Activated naive CD4-positive, alpha-beta T cell treated with anti-CD3 and anti-CD28 coated beads for 36 hours (primary cell): ENCODE measurements around the gene PANX2. TPM values are rescaled to one million over a fixed set of nuclear protein-coding genes. Genes with fewer than 3 reads are reported as not detected.
"Not testable (repeated sequence)": the region's sequence is repeated elsewhere in the genome, so short reads cannot be mapped to it uniquely, and the experiment has no call there.

Experiments
- CTCF ChIA-PET: fragments of 350-600 bp; sonication (Branson Sonifier 250); formaldehyde crosslinking; loops from one replicate; lab custom pipeline; 2021; ENCODE audit warnings: antibody characterized with exemption; lab: Charles Lee
- DNase-seq: peaks from one replicate; pipeline ENCODE4 v3.0.0-alpha.2; 2020
- H3K27ac Mint-ChIP-seq: one replicate; pipeline ENCODE4 v1.8.0; 2021; ENCODE audit warnings: mild to moderate bottlenecking, mixed read lengths
- H3K27me3 Mint-ChIP-seq: one replicate; pipeline ENCODE4 v1.8.0; 2021; ENCODE audit warnings: low read depth, mixed read lengths
- H3K36me3 Mint-ChIP-seq: one replicate; pipeline ENCODE4 v1.8.0; 2021; ENCODE audit warnings: low read depth, mixed read lengths
- H3K4me1 Mint-ChIP-seq: one replicate; pipeline ENCODE4 v1.8.0; 2021; ENCODE audit warnings: low read depth, mixed read lengths
- H3K4me3 Mint-ChIP-seq: one replicate; pipeline ENCODE4 v1.8.0; 2021; ENCODE audit warnings: mild to moderate bottlenecking, moderate library complexity, mixed read lengths
- H3K9me3 Mint-ChIP-seq: one replicate; pipeline ENCODE4 v1.8.0; 2021; ENCODE audit warnings: mixed read lengths
- intact Hi-C: fragments of 100-400 bp; cut with micrococcal nuclease; formaldehyde crosslinking; loops from one replicate; pipeline ENCODE4 v1.15.1; 2023
- total RNA-seq, 2 experiments: library from RNA; stranded (reverse); gene quantifications; one replicate each; pipeline ENCODE4 v1.2.3, GENCODE V29; 2021

PANX2 gene
- total RNA-seq, 2 experiments from 2014 or later, result 1.2 to 1.7 TPM

GRCh38 chr22:50200461-50201190, 30.1 kb downstream of the PANX2 start, which contains the start of gene SELENOO:
TSS of gene SELENOO (plus strand) at chr22:50201011. CDS start at chr22:50201037, 26 bp downstream.
- H3K27me3 Mint-ChIP-seq, result no peaks in the 10 kb centered on the region
- peaks cover 11% of the 10 kb centered on the region for H3K36me3 Mint-ChIP-seq
- H3K9me3 Mint-ChIP-seq, result no peaks in the 10 kb centered on the region
- intact Hi-C loops, result loop anchor here (1.0 to 5.0 kb wide), 4 partner anchors 9 to 268 kb away; partner anchors contain the start of genes TRABD and TUBGCP6
- H3K4me3 Mint-ChIP-seq, result peak within 1 kb of the TSS; percentile 77
- H3K4me1 Mint-ChIP-seq, result peaks cover 22% of the 10 kb centered on the region
- peak; percentile 92 for DNase-seq
- CTCF ChIA-PET, result no interaction called here
- H3K27ac Mint-ChIP-seq, result no peak within 1 kb of the TSS

DNA sequence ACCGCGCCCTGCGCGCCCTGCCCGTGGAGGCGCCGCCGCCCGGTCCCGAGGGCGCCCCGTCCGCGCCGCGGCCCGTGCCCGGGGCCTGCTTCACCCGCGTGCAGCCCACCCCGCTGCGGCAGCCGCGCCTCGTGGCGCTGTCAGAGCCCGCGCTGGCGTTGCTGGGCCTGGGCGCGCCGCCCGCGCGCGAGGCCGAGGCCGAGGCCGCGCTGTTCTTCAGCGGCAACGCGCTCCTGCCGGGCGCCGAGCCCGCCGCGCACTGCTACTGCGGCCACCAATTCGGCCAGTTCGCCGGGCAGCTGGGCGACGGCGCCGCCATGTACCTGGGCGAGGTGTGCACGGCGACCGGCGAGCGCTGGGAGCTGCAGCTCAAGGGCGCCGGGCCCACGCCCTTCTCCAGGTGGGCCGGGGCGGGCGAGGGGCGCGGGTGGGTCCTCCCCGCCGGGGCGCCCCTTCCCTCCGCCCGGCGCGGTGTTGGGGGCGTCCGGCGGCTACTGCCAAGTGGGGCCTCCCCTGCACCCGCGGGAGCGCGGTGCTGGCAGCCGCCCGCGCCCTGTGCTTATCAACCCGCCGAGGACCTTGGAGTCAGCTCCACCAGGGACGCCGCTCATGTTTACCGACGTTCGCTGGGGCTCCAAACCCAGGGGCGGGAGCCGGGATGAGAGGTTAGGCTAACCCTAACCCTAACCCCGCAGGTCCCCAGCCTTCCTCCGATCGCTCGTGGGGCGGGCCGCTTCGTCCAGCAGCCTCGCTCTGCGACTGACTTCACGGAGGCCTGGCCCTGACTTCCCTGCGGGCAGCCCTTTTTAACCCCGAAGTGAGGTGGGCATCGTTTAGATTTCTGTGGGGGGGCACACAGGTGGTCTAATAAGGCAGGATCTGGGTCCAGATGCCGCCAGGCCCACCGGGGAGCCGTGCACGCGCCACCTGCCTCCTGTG, 30.9 kb downstream of the PANX2 start:
- Mint-ChIP-seq H3K27ac (no peak overlapping the region), H3K9me3 (no peaks in the 10 kb centered on the region), H3K4me1 (peaks cover 22% of the 10 kb centered on the region), H3K4me3 (peak overlapping the region; percentile 77), H3K36me3 (peaks cover 13% of the 10 kb centered on the region), H3K27me3 (no peaks in the 10 kb centered on the region)
- peak; percentile 28 for DNase-seq
- intact Hi-C loops, result loop anchor here (2.0 to 5.0 kb wide), 3 partner anchors 17 to 269 kb away; partner anchors contain the start of genes TRABD and TUBGCP6
- CTCF ChIA-PET, result interaction anchor here (0.7 kb wide), 1 partner anchor 11 kb away, joined by 4 read pairs; no protein-coding TSS in a partner anchor

GRCh38 chr22:50202130-50202666, 31.7 kb downstream of the PANX2 start:
- Mint-ChIP-seq H3K36me3 (peaks cover 13% of the 10 kb centered on the region), H3K4me1 (peaks cover 22% of the 10 kb centered on the region), H3K9me3 (no peaks in the 10 kb centered on the region), H3K4me3 (peak overlapping the region; percentile 77), H3K27ac (no peak overlapping the region), H3K27me3 (no peaks in the 10 kb centered on the region)
- intact Hi-C loops, result loop anchor here (5.0 kb wide), 1 partner anchor 270 kb away; no protein-coding TSS in a partner anchor
- no peak for DNase-seq
- CTCF ChIA-PET, result interaction anchor here (0.7 kb wide), 1 partner anchor 12 kb away, joined by 4 read pairs; no protein-coding TSS in a partner anchor

DNA sequence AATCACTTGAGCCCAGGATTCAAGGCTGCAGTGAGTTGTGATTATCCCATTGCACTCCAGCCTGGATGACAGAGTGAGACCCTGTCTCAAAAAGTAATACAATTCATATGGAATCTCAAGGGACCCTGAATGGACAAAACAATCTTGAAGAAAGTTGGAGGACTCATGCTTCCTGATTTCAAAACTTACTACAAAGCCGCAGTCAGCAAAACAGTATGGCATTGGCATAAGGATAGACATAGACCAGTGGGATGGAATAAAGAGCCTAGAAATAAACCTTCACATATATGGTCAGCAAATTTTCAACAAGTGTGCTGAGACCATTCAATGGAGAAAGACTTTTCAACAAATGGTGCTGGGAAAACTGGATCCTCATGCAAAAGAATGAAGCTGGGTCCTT, 32.8 kb downstream of the PANX2 start:
- intact Hi-C loops, result loop anchor here (5.0 kb wide), 1 partner anchor 271 kb away; no protein-coding TSS in a partner anchor
- Mint-ChIP-seq H3K27ac (no peak overlapping the region), H3K4me3 (no peak overlapping the region), H3K4me1 (peaks cover 22% of the 10 kb centered on the region), H3K27me3 (no peaks in the 10 kb centered on the region), H3K9me3 (no peaks in the 10 kb centered on the region), H3K36me3 (peaks cover 12% of the 10 kb centered on the region)
- no peak for DNase-seq
- CTCF ChIA-PET, result no interaction called here

- Mint-ChIP-seq H3K4me3 (no peak overlapping the region), H3K27ac (no peak overlapping the region), H3K36me3 (peaks cover 12% of the 10 kb centered on the region), H3K9me3 (no peaks in the 10 kb centered on the region), H3K4me1 (peaks cover 19% of the 10 kb centered on the region), H3K27me3 (no peaks in the 10 kb centered on the region)
- no peak for DNase-seq
- intact Hi-C loops, result loop anchor here (5.0 kb wide), 1 partner anchor 272 kb away; no protein-coding TSS in a partner anchor
- CTCF ChIA-PET, result interaction anchor here (2.2 kb wide), 1 partner anchor 14 kb away, joined by 8 read pairs; no protein-coding TSS in a partner anchor
Measured at GRCh38 chr22:50204571-50204970, 34.0 kb downstream of the PANX2 start.

DNA sequence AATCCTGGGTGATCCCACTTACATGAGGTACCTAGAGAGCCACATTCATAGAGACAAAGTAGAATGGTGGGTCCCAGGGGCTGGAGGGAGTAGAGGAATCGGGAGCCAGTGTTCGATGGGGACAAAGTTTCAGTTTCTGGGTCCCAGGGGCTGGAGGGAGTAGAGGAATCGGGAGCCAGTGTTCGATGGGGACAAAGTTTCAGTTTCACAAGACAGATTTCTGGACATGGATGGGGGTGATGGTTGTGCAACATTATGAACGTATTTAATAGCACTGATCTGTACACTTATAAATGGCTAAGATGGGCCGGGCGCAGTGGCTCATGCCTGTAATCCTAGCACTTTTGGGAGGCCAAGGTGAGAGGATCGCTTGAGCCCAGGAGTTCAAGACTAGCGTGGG, 34.5 kb downstream of the PANX2 start:
- H3K27ac Mint-ChIP-seq, H3K9me3 Mint-ChIP-seq, H3K4me3 Mint-ChIP-seq, H3K27me3 Mint-ChIP-seq, DNase-seq: not testable (repeated sequence)
- Mint-ChIP-seq H3K36me3 (peaks cover 15% of the 10 kb centered on the region), H3K4me1 (peaks cover 21% of the 10 kb centered on the region)
- CTCF ChIA-PET, result interaction anchor here (2.2 kb wide), 1 partner anchor 14 kb away, joined by 8 read pairs; no protein-coding TSS in a partner anchor
- intact Hi-C loops, result loop anchor here (5.0 kb wide), 1 partner anchor 273 kb away; no protein-coding TSS in a partner anchor

- no peak overlapping the region for H3K27ac Mint-ChIP-seq
- intact Hi-C loops, result no loop called here
- no peaks in the 10 kb centered on the region for H3K27me3 Mint-ChIP-seq
- no peaks in the 10 kb centered on the region for H3K9me3 Mint-ChIP-seq
- no peak overlapping the region for H3K4me3 Mint-ChIP-seq
- CTCF ChIA-PET, result interaction anchor here (0.7 to 2.2 kb wide), 4 partner anchors 15 to 216 kb away, joined by 3 to 8 read pairs (median 4); no protein-coding TSS in a partner anchor
- no peak for DNase-seq
- peaks cover 21% of the 10 kb centered on the region for H3K4me1 Mint-ChIP-seq
- H3K36me3 Mint-ChIP-seq, result peaks cover 15% of the 10 kb centered on the region
Measured at GRCh38 chr22:50205781-50206569, 35.4 kb downstream of the PANX2 start.

GRCh38 chr22:50206599-50206998, 36.1 kb downstream of the PANX2 start:
- Mint-ChIP-seq H3K9me3 (no peaks in the 10 kb centered on the region), H3K27me3 (no peaks in the 10 kb centered on the region), H3K36me3 (peaks cover 19% of the 10 kb centered on the region), H3K27ac (no peak overlapping the region), H3K4me1 (peaks cover 24% of the 10 kb centered on the region), H3K4me3 (no peak overlapping the region)
- intact Hi-C loops, result no loop called here
- DNase-seq, result no peak
- CTCF ChIA-PET, result interaction anchor here (0.7 to 2.2 kb wide), 4 partner anchors 16 to 216 kb away, joined by 3 to 8 read pairs (median 4); no protein-coding TSS in a partner anchor

DNA sequence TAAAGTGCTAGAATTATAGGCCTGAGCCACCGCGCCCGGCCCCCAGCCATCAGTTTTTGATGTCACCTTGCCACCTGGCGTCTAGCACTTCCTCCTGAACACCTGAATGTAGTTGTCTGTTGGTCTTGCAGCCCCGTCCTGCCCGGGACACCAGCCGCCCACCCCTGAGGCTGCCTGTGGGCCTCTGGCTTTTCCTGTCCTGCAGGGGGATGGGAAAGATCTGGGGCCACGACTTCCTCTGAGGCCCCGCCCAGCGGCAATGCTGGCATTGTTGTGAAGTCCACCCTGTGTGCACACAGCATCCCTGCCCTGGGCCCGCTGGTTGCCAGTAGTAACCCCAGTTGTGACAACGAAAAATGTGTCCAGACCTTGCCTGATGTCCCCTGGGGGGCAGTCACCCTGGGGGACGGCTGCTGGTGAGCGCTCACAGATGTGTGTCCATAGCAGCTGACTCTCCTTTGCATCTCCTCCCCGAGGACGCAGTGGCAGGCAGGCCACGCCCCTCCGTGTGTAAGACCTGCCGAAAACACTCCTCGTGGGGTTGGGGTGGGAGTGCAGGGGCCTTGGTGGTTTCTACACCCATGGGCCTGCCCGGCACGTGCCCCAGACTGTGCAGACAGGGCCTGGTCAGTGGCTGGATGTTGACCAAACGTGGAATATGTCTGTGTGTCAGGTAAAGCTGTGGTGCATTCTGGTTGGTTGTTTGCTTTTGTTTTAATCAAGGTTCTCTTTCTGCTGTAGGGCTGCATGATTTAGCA, 37.0 kb downstream of the PANX2 start:
- DNase-seq, result no peak
- Mint-ChIP-seq H3K4me3 (no peak overlapping the region), H3K9me3 (no peaks in the 10 kb centered on the region), H3K27ac (no peak overlapping the region), H3K27me3 (no peaks in the 10 kb centered on the region), H3K36me3 (peaks cover 20% of the 10 kb centered on the region), H3K4me1 (peaks cover 16% of the 10 kb centered on the region)
- CTCF ChIA-PET, result interaction anchor here (1.0 kb wide), 1 partner anchor 61 kb away, joined by 5 read pairs; no protein-coding TSS in a partner anchor
- intact Hi-C loops, result no loop called here

DNA sequence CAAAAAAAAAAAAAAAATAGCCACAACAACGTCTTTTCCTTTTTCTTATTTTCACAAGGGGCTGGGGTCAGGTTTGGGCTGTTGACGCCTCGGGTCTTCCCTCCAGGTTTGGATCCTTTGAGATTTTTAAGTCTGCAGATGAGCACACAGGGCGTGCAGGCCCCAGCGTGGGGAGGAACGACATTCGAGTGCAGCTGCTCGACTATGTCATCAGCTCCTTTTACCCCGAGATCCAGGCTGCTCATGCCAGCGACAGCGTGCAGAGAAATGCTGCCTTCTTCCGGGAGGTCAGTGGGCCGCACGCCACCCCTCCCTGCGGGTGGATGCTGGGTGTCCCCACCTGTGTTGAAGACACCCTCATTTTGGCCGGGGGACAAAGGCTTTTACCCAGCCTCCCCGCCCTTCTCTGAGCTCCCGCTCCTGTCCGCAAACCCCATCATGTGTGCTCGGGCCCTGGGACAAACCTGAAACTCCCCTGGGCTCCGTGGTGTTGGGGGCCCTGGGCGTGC, 38.0 kb downstream of the PANX2 start:
- Mint-ChIP-seq H3K27ac (no peak overlapping the region), H3K9me3 (no peaks in the 10 kb centered on the region), H3K36me3 (peaks cover 16% of the 10 kb centered on the region), H3K4me1 (peaks cover 16% of the 10 kb centered on the region), H3K4me3 (no peak overlapping the region), H3K27me3 (no peaks in the 10 kb centered on the region)
- intact Hi-C loops, result no loop called here
- CTCF ChIA-PET, result interaction anchor here (1.3 to 1.7 kb wide), 2 partner anchors 18 to 60 kb away, joined by 6 to 10 read pairs; no protein-coding TSS in a partner anchor
- no peak for DNase-seq
